ENCODE results near the gene LRRC34. TPM values are rescaled to one million over a fixed set of nuclear protein-coding genes. Genes with fewer than 3 reads are reported as not detected.

Gene LRRC34
- total RNA-seq, 1 donor from 2014 or later, result 2.8 TPM

GRCh38 chr3:169772305-169772896 is 40.3 kb downstream of the LRRC34 start:
- H3K4me1 Mint-ChIP-seq (ENCODE audit: low read depth), result peaks cover 56% of the 10 kb centered on the region

GRCh38 chr3:169771497-169772304 is 41.0 kb downstream of the LRRC34 start:
- peaks cover 21% of the 10 kb centered on the region for H3K36me3 Mint-ChIP-seq (ENCODE audit: low read depth)
- H3K4me3 Mint-ChIP-seq, result peak overlapping the region; percentile 97
- peaks cover 5% of the 10 kb centered on the region for H3K27me3 Mint-ChIP-seq (ENCODE audit: insufficient read depth)
- H3K27ac Mint-ChIP-seq, result peak overlapping the region; percentile 99
- peak; percentile 64 for DNase-seq (ENCODE audit: low spot score)
- intact Hi-C loops (cut with micrococcal nuclease), result loop anchor here (1.0 to 5.0 kb wide), 7 partner anchors 13 to 1691 kb away; partner anchors contain the start of genes EIF5A2, PHC3, PRKCI and RPL22L1
- no peaks in the 10 kb centered on the region for H3K9me3 Mint-ChIP-seq
- peaks cover 49% of the 10 kb centered on the region for H3K4me1 Mint-ChIP-seq (ENCODE audit: low read depth)

More at GRCh38 chr3:169772305-169772896, 40.3 kb downstream of the LRRC34 start:
- Mint-ChIP-seq H3K27ac (peak overlapping the region; percentile 99), H3K9me3 (no peaks in the 10 kb centered on the region), H3K4me3 (peak overlapping the region; percentile 97), H3K27me3 (ENCODE audit: insufficient read depth) (peaks cover 5% of the 10 kb centered on the region), H3K36me3 (ENCODE audit: low read depth) (peaks cover 26% of the 10 kb centered on the region)
- no peak for DNase-seq (ENCODE audit: low spot score)
- intact Hi-C loops (cut with micrococcal nuclease), result loop anchor here (1.0 to 5.0 kb wide), 7 partner anchors 14 to 1690 kb away; partner anchors contain the start of genes EIF5A2, PHC3, PRKCI and RPL22L1

- peaks cover 10% of the 10 kb centered on the region for H3K36me3 Mint-ChIP-seq (ENCODE audit: low read depth)
- peaks cover 5% of the 10 kb centered on the region for H3K27me3 Mint-ChIP-seq (ENCODE audit: insufficient read depth)
- peak within 1 kb of the TSS; percentile 49 for H3K27ac Mint-ChIP-seq
- peak; percentile 49 for DNase-seq (ENCODE audit: low spot score)
- H3K4me3 Mint-ChIP-seq, result peak within 1 kb of the TSS; percentile 87
- intact Hi-C loops (cut with micrococcal nuclease), result loop anchor here (5.0 to 10.0 kb wide), 3 partner anchors 1138 to 1693 kb away; partner anchors contain the start of genes EIF5A2, GOLIM4 and TNIK
- peaks cover 38% of the 10 kb centered on the region for H3K4me1 Mint-ChIP-seq (ENCODE audit: low read depth)
- H3K9me3 Mint-ChIP-seq, result no peaks in the 10 kb centered on the region
Measured at GRCh38 chr3:169769287-169770181, 43.2 kb downstream of the LRRC34 start, which contains the start of gene ACTRT3. TSS of gene ACTRT3 (minus strand) at chr3:169769561. CDS start at chr3:169769520, 41 bp downstream.

- DNase-seq (ENCODE audit: low spot score), result peak; percentile 85
- intact Hi-C loops (cut with micrococcal nuclease), result loop anchor here (1.0 to 10.0 kb wide), 9 partner anchors 8 to 1670 kb away; partner anchors contain the start of genes GOLIM4, LRRC34, LRRIQ4 and MYNN
- no peaks in the 10 kb centered on the region for H3K9me3 Mint-ChIP-seq
Measured at GRCh38 chr3:169764882-169765612, 47.7 kb downstream of the LRRC34 start, which contains the start of gene TERC. TSS of gene TERC (minus strand) at chr3:169765060.

GRCh38 chr3:169764312-169764881 is 48.3 kb downstream of the LRRC34 start:
- H3K4me3 Mint-ChIP-seq, result peak overlapping the region; percentile 96
- DNase-seq (ENCODE audit: low spot score), result peak; percentile 41
- H3K36me3 Mint-ChIP-seq (ENCODE audit: low read depth), result peaks cover 2% of the 10 kb centered on the region
- H3K4me1 Mint-ChIP-seq (ENCODE audit: low read depth), result peaks cover 25% of the 10 kb centered on the region
- H3K27me3 Mint-ChIP-seq (ENCODE audit: insufficient read depth), result peaks cover 5% of the 10 kb centered on the region
- H3K27ac Mint-ChIP-seq, result peak overlapping the region; percentile 98
- no peaks in the 10 kb centered on the region for H3K9me3 Mint-ChIP-seq
- intact Hi-C loops (cut with micrococcal nuclease), result loop anchor here (2.0 to 10.0 kb wide), 8 partner anchors 48 to 1670 kb away; partner anchors contain the start of genes GOLIM4, LRRC34, LRRIQ4 and PHC3

More at GRCh38 chr3:169764882-169765612, 47.7 kb downstream of the LRRC34 start, which contains the start of gene TERC:
- Mint-ChIP-seq H3K27ac (peak within 1 kb of the TSS; percentile 98), H3K4me3 (peak within 1 kb of the TSS; percentile 96), H3K36me3 (ENCODE audit: low read depth) (peaks cover 2% of the 10 kb centered on the region), H3K4me1 (ENCODE audit: low read depth) (peaks cover 23% of the 10 kb centered on the region), H3K27me3 (ENCODE audit: insufficient read depth) (peaks cover 5% of the 10 kb centered on the region)

- H3K4me1 Mint-ChIP-seq (ENCODE audit: low read depth), result peaks cover 30% of the 10 kb centered on the region
- no peak for DNase-seq (ENCODE audit: low spot score)
- H3K27me3 Mint-ChIP-seq (ENCODE audit: insufficient read depth), result peaks cover 8% of the 10 kb centered on the region
- H3K27ac Mint-ChIP-seq, result no peak overlapping the region
- intact Hi-C loops (cut with micrococcal nuclease), result loop anchor here (5.0 to 10.0 kb wide), 3 partner anchors 517 to 1666 kb away; partner anchors contain the start of gene GOLIM4
- H3K9me3 Mint-ChIP-seq, result no peaks in the 10 kb centered on the region
- H3K36me3 Mint-ChIP-seq (ENCODE audit: low read depth), result peaks cover 2% of the 10 kb centered on the region
- H3K4me3 Mint-ChIP-seq, result no peak overlapping the region
Measured at GRCh38 chr3:169760479-169760878, 52.2 kb downstream of the LRRC34 start.

- peaks cover 11% of the 10 kb centered on the region for H3K27me3 Mint-ChIP-seq (ENCODE audit: insufficient read depth)
- no peaks in the 10 kb centered on the region for H3K36me3 Mint-ChIP-seq (ENCODE audit: low read depth)
- DNase-seq (ENCODE audit: low spot score), result no peak
- H3K27ac Mint-ChIP-seq, result peak overlapping the region; percentile 38
- intact Hi-C loops (cut with micrococcal nuclease), result loop anchor here (2.0 kb wide), 1 partner anchor 14 kb away; the partner anchor contains the start of gene MYNN
- peaks cover 23% of the 10 kb centered on the region for H3K4me1 Mint-ChIP-seq (ENCODE audit: low read depth)
- peak overlapping the region; percentile 2 for H3K4me3 Mint-ChIP-seq
- H3K9me3 Mint-ChIP-seq, result no peaks in the 10 kb centered on the region
Measured at GRCh38 chr3:169759256-169759655, 53.4 kb downstream of the LRRC34 start.

- H3K27ac Mint-ChIP-seq, result no peak overlapping the region
- no peaks in the 10 kb centered on the region for H3K9me3 Mint-ChIP-seq
- DNase-seq (ENCODE audit: low spot score), result no peak
- intact Hi-C loops (cut with micrococcal nuclease), result loop anchor here (2.0 kb wide), 1 partner anchor 14 kb away; the partner anchor contains the start of gene MYNN
- peaks cover 13% of the 10 kb centered on the region for H3K27me3 Mint-ChIP-seq (ENCODE audit: insufficient read depth)
- H3K4me1 Mint-ChIP-seq (ENCODE audit: low read depth), result peaks cover 17% of the 10 kb centered on the region
- no peaks in the 10 kb centered on the region for H3K36me3 Mint-ChIP-seq (ENCODE audit: low read depth)
- H3K4me3 Mint-ChIP-seq, result no peak overlapping the region
Measured at GRCh38 chr3:169758359-169758994, 54.2 kb downstream of the LRRC34 start.

GRCh38 chr3:169755488-169755887 is 57.2 kb downstream of the LRRC34 start:
- no peaks in the 10 kb centered on the region for H3K36me3 Mint-ChIP-seq (ENCODE audit: low read depth)
- peaks cover 15% of the 10 kb centered on the region for H3K27me3 Mint-ChIP-seq (ENCODE audit: insufficient read depth)
- intact Hi-C loops (cut with micrococcal nuclease), result no loop called here
- H3K27ac Mint-ChIP-seq, result no peak overlapping the region
- peaks cover 13% of the 10 kb centered on the region for H3K4me1 Mint-ChIP-seq (ENCODE audit: low read depth)
- no peak overlapping the region for H3K4me3 Mint-ChIP-seq
- DNase-seq (ENCODE audit: low spot score), result no peak
- H3K9me3 Mint-ChIP-seq, result no peaks in the 10 kb centered on the region

GRCh38 chr3:169754711-169755110 is 58.0 kb downstream of the LRRC34 start:
- H3K27ac Mint-ChIP-seq, result no peak overlapping the region
- no peak for DNase-seq (ENCODE audit: low spot score)
- H3K36me3 Mint-ChIP-seq (ENCODE audit: low read depth), result no peaks in the 10 kb centered on the region
- H3K4me1 Mint-ChIP-seq (ENCODE audit: low read depth), result peaks cover 9% of the 10 kb centered on the region
- H3K9me3 Mint-ChIP-seq, result no peaks in the 10 kb centered on the region
- peaks cover 15% of the 10 kb centered on the region for H3K27me3 Mint-ChIP-seq (ENCODE audit: insufficient read depth)
- intact Hi-C loops (cut with micrococcal nuclease), result no loop called here
- no peak overlapping the region for H3K4me3 Mint-ChIP-seq

GRCh38 chr3:169751875-169752274 is 60.8 kb downstream of the LRRC34 start:
- H3K4me3 Mint-ChIP-seq, result no peak overlapping the region
- H3K27me3 Mint-ChIP-seq (ENCODE audit: insufficient read depth), result peaks cover 27% of the 10 kb centered on the region
- H3K9me3 Mint-ChIP-seq, result no peaks in the 10 kb centered on the region
- no peaks in the 10 kb centered on the region for H3K36me3 Mint-ChIP-seq (ENCODE audit: low read depth)
- H3K4me1 Mint-ChIP-seq (ENCODE audit: low read depth), result peaks cover 8% of the 10 kb centered on the region
- no peak for DNase-seq (ENCODE audit: low spot score)
- H3K27ac Mint-ChIP-seq, result no peak overlapping the region
- intact Hi-C loops (cut with micrococcal nuclease), result no loop called here
